Coronary artery (tissue), 2 donors: ENCODE data around the gene NR3C2.
A peak's percentile ranks its signal among the peaks of the same experiment; 100 is the strongest.

Experiments used
- DNase-seq: peaks from one replicate; pipeline ENCODE4 v3.0.0-alpha.2; 2017; ENCODE audit warnings: low spot score
- H3K27ac ChIP-seq, 2 donors: fragments of 200-600 bp; sonication (generic); one replicate each; pipeline ENCODE4 v1.5.1; 2016 to 2019
- H3K4me3 ChIP-seq: fragments of 200-600 bp; sonication (generic); 2 replicates; pipeline ENCODE4 v1.5.1; 2016; ENCODE audit warnings: mild to moderate bottlenecking, moderate library complexity
- TF ChIP-seq, protein P1 (sequence below): fragments of 200-600 bp; sonication (generic); IDR thresholded peaks from one replicate; pipeline ENCODE4 v1.5.1; 2019; ENCODE audit warnings: antibody characterized with exemption

The NR3C2 gene

DNA sequence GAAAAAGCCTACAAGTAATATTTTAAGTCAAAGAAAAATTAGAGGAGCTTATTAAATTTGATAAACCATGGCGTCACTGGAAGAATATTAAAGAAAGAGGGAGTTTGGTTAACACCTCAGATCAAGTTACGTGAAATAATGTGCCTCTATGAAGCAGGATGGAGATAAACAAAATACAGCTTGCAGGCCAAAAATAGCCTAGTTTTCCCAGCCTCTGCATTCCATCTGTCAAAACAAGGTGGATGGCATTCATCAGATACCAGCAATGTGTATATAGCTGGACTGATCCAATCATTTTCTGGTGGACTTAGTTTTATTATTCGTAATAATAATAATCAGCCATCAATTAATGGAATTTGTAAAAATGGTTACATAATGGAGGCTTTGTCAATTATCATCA lies 230.7 kb downstream of the NR3C2 start:
- no peak for DNase-seq
- H3K27ac ChIP-seq, result no peak overlapping the region

DNA sequence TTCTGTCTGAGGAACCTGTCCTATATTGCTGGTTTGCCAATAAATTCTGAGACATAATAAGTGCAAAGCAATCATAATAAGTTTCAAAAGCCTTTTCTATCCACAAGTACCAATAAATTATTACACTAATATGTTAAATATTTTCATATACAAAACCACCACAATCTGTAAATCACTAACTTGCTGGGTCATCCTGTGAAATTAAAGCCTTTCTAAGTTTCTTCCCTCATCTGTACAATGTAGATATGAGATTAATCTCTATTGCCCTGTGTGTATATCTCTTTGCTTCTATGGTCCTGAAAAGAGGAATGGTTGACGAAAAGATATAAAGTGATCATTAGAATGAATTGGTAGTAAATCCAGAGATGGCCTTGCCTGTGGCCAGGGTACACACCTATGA lies 231.6 kb downstream of the NR3C2 start:
- Histone ChIP-seq H3K4me3 (no peak overlapping the region), H3K27ac (no peak overlapping the region)
- DNase-seq, result no peak
- TF ChIP-seq, protein P1, sequence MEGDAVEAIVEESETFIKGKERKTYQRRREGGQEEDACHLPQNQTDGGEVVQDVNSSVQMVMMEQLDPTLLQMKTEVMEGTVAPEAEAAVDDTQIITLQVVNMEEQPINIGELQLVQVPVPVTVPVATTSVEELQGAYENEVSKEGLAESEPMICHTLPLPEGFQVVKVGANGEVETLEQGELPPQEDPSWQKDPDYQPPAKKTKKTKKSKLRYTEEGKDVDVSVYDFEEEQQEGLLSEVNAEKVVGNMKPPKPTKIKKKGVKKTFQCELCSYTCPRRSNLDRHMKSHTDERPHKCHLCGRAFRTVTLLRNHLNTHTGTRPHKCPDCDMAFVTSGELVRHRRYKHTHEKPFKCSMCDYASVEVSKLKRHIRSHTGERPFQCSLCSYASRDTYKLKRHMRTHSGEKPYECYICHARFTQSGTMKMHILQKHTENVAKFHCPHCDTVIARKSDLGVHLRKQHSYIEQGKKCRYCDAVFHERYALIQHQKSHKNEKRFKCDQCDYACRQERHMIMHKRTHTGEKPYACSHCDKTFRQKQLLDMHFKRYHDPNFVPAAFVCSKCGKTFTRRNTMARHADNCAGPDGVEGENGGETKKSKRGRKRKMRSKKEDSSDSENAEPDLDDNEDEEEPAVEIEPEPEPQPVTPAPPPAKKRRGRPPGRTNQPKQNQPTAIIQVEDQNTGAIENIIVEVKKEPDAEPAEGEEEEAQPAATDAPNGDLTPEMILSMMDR, result no peak

More for the DNA sequence above, 230.7 kb downstream of the NR3C2 start:
- TF ChIP-seq, protein P1, result no peak
- H3K4me3 ChIP-seq, result no peak overlapping the region

DNA sequence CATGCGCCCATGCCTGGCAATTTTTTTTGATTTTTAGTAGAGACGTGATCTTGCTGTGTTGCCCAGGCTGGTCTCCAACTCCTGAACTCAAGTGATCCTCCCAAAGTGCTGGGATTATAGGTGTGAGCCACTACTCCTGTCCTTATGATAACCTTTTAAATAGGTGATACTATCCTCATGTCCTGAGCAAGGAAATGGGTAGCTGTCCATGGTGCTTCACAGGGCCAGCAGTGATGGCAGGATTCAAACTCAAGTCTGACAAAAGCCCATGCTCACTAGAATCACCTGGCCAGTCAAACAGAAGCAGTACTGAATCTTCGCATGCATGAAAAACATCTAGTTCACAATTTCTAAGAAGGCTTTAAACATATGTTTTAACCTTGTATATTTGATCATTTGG lies 235.1 kb downstream of the NR3C2 start:
- no peak for DNase-seq
- no peak overlapping the region for H3K27ac ChIP-seq
- no peak overlapping the region for H3K4me3 ChIP-seq
- TF ChIP-seq, protein P1, result no peak

DNA sequence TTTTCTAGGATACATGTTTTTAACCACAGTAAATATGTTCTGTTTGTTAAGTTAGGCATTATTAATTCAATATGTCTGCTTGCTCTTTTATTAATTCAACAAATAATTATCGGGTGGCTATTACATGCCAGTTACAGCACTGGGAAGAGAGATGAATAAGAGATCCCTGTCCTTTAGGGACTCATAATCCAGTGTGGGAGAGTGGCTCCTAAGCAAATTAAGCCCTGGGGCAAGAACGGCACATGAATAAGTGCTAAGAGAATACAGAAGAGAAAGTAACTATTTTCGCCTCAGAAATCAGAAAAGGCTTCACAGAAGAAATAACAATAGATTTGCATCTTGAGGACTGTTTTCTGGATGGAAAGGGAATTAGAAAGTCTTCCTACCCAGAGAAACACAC lies 236.7 kb downstream of the NR3C2 start:
- H3K4me3 ChIP-seq, result no peak overlapping the region
- no peak for DNase-seq
- H3K27ac ChIP-seq, result no peak overlapping the region
- TF ChIP-seq, protein P1, result no peak

DNA sequence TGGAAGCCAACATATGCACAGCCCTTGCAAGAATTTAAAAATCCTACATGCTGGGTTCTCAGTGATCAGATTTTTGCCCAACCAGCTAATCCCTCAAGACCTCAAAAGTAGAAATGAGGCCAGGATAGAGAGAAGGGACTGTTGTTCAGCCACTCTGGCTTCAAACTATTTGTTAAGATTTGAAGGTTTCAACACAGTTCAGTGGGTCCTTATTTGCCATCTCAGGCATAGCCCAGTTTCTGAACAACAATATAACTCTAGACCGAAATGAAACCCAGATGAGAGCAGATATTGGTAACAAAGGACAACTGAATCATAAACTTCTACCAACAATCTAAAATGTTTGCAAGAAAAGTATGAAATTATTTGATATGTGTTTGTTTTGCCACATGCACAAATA lies 237.3 kb downstream of the NR3C2 start:
- Histone ChIP-seq H3K4me3 (no peak overlapping the region), H3K27ac (no peak overlapping the region)
- TF ChIP-seq, protein P1, result no peak
- no peak for DNase-seq

DNA sequence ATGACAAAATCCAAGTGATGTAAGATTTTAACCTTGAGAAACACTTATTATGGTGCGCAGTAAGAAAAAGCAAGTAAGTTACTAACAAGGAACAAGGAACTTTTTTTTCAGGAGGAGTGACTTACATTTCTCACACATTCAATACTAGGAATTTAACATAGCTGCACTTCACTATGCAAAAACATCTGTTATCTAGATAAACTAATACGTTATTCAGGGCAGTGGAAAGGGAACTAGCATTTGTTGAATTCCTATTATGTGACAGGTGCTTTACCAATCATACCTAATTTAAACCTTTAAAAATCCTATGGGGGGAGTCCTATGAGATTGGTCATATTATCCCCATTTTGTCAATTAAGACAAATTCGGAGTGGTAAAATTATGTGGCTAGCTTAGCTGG lies 238.0 kb downstream of the NR3C2 start:
- TF ChIP-seq, protein P1, result no peak
- Histone ChIP-seq H3K27ac (no peak overlapping the region), H3K4me3 (no peak overlapping the region)
- DNase-seq, result no peak

DNA sequence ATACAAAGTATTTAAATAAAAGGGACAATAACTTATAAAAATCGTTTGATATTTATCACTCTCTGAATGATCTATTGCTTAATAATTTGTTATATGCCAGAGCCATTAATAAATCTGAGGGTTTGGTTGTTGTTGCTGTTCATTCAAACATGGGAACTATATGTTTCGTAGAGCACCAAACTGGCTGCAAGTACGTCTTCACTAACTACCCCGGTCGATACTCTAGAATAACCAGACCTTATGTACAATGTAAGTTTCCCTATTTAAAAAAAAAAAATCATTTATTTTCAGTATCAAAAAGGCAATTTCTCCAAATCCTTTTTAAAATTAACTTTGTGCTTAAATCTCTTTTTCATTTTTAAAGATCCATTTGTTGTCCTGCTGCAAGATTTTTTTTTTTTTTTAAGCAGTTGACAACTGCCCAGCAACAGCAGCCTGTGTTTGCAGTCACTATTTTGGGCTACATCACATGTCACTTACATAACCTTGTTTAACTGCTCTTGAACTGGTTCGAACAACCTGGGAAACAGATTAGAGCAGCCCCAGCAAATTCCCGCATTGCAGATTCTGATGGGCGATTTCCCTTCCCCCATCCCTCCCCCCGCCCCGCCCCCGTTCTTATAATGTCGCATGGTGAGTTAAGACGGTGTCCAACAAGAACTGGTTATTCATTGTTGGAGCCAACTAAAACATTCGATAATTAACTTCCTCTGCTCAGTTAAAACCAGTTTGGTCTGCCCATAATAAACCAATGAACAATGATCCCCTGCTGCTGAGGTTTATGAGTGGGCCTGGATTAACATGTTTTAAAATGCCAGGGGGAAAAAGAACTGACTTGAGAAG lies 238.9 kb downstream of the NR3C2 start:
- Histone ChIP-seq H3K4me3 (peak overlapping the region; percentile 60), H3K27ac (peak overlapping the region in 1 of 2 donors; percentile 53)
- TF ChIP-seq, protein P1, result no peak
- DNase-seq, result no peak
